ENCODE results near the gene PTMA.
A peak's percentile ranks its signal among the peaks of the same experiment; 100 is the strongest.
"Not testable (repeated sequence)": the region's sequence is repeated elsewhere in the genome, so short reads cannot be mapped to it uniquely, and the experiment has no call there.

The PTMA gene

GRCh38 chr2:231707927-231708772 lies at the start of gene PTMA:
PTMA (plus strand) TSS chr2:231708525; CDS start chr2:231708707, 182 bp downstream.
- TF ChIP-seq ZNF274 (IDR thresholded peaks at IDR 0.05; ENCODE audit: low read depth, low read length), result no peak
- H3K4me3 ChIP-seq (ENCODE audit: low read length), result peak within 1 kb of the TSS; percentile 87

- H3K4me3 ChIP-seq (ENCODE audit: low read length), result not testable (repeated sequence)
These were observed 48.3 kb upstream of the PTMA start for GRCh38 chr2:231660073-231660472.

GRCh38 chr2:231660860-231661259 lies 47.5 kb upstream of the PTMA start:
- TF ChIP-seq ZNF274 (IDR thresholded peaks at IDR 0.05; ENCODE audit: low read depth, low read length), result no peak
- no peak overlapping the region for H3K4me3 ChIP-seq (ENCODE audit: low read length)

- no peak for TF ChIP-seq ZNF274 (IDR thresholded peaks at IDR 0.05; ENCODE audit: low read depth, low read length)
- peak overlapping the region; percentile 38; the same call in 1 of the 2 replicates for H3K4me3 ChIP-seq (ENCODE audit: low read length)
These were observed 46.8 kb upstream of the PTMA start for GRCh38 chr2:231661422-231662027.

GRCh38 chr2:231662028-231662810 lies 46.1 kb upstream of the PTMA start:
- H3K4me3 ChIP-seq (ENCODE audit: low read length), result peak overlapping the region; percentile 38; the same call in 1 of the 2 replicates
- TF ChIP-seq ZNF274 (IDR thresholded peaks at IDR 0.05; ENCODE audit: low read depth, low read length), result no peak

- TF ChIP-seq ZNF274 (IDR thresholded peaks at IDR 0.05; ENCODE audit: low read depth, low read length), result no peak
- H3K4me3 ChIP-seq (ENCODE audit: low read length), result peak overlapping the region; percentile 21; the same call in 1 of the 2 replicates
These were observed 45.4 kb upstream of the PTMA start for GRCh38 chr2:231662811-231663457.

GRCh38 chr2:231663458-231664212 lies 44.7 kb upstream of the PTMA start:
- no peak overlapping the region for H3K4me3 ChIP-seq (ENCODE audit: low read length)

GRCh38 chr2:231664727-231665126 lies 43.6 kb upstream of the PTMA start:
- no peak overlapping the region for H3K4me3 ChIP-seq (ENCODE audit: low read length)
- TF ChIP-seq ZNF274 (IDR thresholded peaks at IDR 0.05; ENCODE audit: low read depth, low read length), result no peak

More at GRCh38 chr2:231663458-231664212, 44.7 kb upstream of the PTMA start:
- TF ChIP-seq ZNF274 (IDR thresholded peaks at IDR 0.05; ENCODE audit: low read depth, low read length), result no peak

GRCh38 chr2:231665245-231666170 lies 42.8 kb upstream of the PTMA start:
- TF ChIP-seq ZNF274 (IDR thresholded peaks at IDR 0.05; ENCODE audit: low read depth, low read length), result no peak
- peak overlapping the region; percentile 53; the same call in 1 of the 2 replicates for H3K4me3 ChIP-seq (ENCODE audit: low read length)

GRCh38 chr2:231666171-231667095 lies 41.9 kb upstream of the PTMA start:
- TF ChIP-seq ZNF274 (IDR thresholded peaks at IDR 0.05; ENCODE audit: low read depth, low read length), result no peak
- peak overlapping the region; percentile 53; the same call in 1 of the 2 replicates for H3K4me3 ChIP-seq (ENCODE audit: low read length)

GRCh38 chr2:231667096-231667427 lies 41.3 kb upstream of the PTMA start:
- TF ChIP-seq ZNF274 (IDR thresholded peaks at IDR 0.05; ENCODE audit: low read depth, low read length), result no peak

More at GRCh38 chr2:231667096-231667427, 41.3 kb upstream of the PTMA start:
- peak overlapping the region; percentile 53; the same call in 1 of the 2 replicates for H3K4me3 ChIP-seq (ENCODE audit: low read length)
